Bronchus fibroblast of lung (primary cell): ENCODE results near the gene OR2T27. TPM values are rescaled to one million over a fixed set of nuclear protein-coding genes. Genes with fewer than 3 reads are reported as not detected.

ENCODE experiments used
- total RNA-seq: library from RNA; depleted of rRNA; stranded (reverse); fragments of >200 nt; gene quantifications from 2 replicates; pipeline ENCODE4 v1.2.3, GENCODE V29; 2015

Gene OR2T27
- total RNA-seq = not detected in 2 replicates

GRCh38 chr1:248655354-248655753 is at the start of gene OR2T27:
OR2T27 (minus strand) TSS chr1:248655528; CDS start chr1:248650884, 4,644 bp downstream.

GRCh38 chr1:248702714-248703113 is 47.4 kb upstream of the OR2T27 start, which contains the start of gene OR14I1:
OR14I1 (minus strand) TSS chr1:248702766.

GRCh38 chr1:248645178-248645577 is 10.2 kb downstream of the OR2T27 start, which contains the start of gene OR2T35:
OR2T35 (minus strand) TSS chr1:248645278; CDS start chr1:248639258, 6,020 bp downstream.

GRCh38 chr1:248634991-248635390 is 20.3 kb downstream of the OR2T27 start, which contains the start of gene OR2T11:
OR2T11 (minus strand) TSS chr1:248635091; CDS start chr1:248627128, 7,963 bp downstream.

Other genes with a start within 250 kb of the OR2T27 start
- gene OR2T2, start 209.9 kb downstream of the OR2T27 start, total RNA-seq = not detected in 2 replicates
- not detected in 2 replicates for gene OR2T3, start 182.2 kb downstream of the OR2T27 start, total RNA-seq
- not detected in 2 replicates for gene OR2T5, start 166.9 kb downstream of the OR2T27 start, total RNA-seq
- gene OR2G6, start 147.5 kb downstream of the OR2T27 start, total RNA-seq = not detected in 2 replicates
- gene OR2T29, start 92.8 kb downstream of the OR2T27 start, total RNA-seq = not detected in 2 replicates
- gene OR2T34, start 80.8 kb downstream of the OR2T27 start, total RNA-seq = not detected in 2 replicates
- not detected in 2 replicates for gene OR2T10, start 57.8 kb downstream of the OR2T27 start, total RNA-seq
- not detected in 2 replicates for gene OR2T11, start 20.4 kb downstream of the OR2T27 start, total RNA-seq
- not detected in 2 replicates for gene OR2T35, start 10.2 kb downstream of the OR2T27 start, total RNA-seq
- gene OR14I1, start 47.2 kb upstream of the OR2T27 start, total RNA-seq = not detected in 2 replicates
- gene LYPD8, start 100.2 kb upstream of the OR2T27 start, total RNA-seq = not detected in 2 replicates
- 17.5 and 21.7 TPM in 2 replicates for gene SH3BP5L, start 170.4 kb upstream of the OR2T27 start, total RNA-seq
- gene ZNF672, start 182.7 kb upstream of the OR2T27 start, total RNA-seq = 14.7 and 15.0 TPM in 2 replicates
- 20.0 and 30.8 TPM in 2 replicates for gene ZNF692, start 203.6 kb upstream of the OR2T27 start, total RNA-seq